Measurements from ENCODE around the gene FAM13A.
"Not testable (repeated sequence)": the region's sequence is repeated elsewhere in the genome, so short reads cannot be mapped to it uniquely, and the experiment has no call there.

FAM13A gene

DNA sequence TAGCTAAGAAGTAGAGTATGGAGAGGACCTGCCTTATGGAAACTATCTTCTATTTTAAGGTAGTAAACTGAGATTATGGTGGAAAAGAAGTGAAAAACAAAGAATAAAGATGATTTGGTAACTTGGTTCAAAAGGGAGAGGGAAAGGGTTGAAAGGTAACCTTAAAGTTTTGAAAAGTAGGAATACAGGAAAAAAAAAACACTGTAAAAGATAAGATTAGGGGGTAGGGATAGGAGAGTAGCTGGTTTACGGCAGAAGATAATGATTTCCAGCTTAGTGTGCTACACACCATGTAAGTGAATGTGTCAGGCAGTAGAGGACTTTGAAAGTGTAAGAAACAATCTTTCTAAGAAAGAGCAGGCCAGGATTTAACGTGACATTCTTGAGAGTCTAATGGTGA, 35.3 kb downstream of the FAM13A start:
- Histone ChIP-seq H3K27ac (ENCODE audit: insufficient read depth, low read length, poor library complexity, severe bottlenecking) (no peak overlapping the region), H3K27me3 (replicated peaks; ENCODE audit: control insufficient read depth, insufficient read depth, low read length, poor library complexity, severe bottlenecking) (no peaks in the 10 kb centered on the region), H3K4me3 (ENCODE audit: insufficient read depth, low read depth, low read length, poor library complexity, severe bottlenecking) (no peak overlapping the region), H3K36me3 (ENCODE audit: control insufficient read depth, insufficient read depth, low read length) (no peaks in the 10 kb centered on the region), H3K4me1 (ENCODE audit: control insufficient read depth, insufficient read depth, low read length, poor library complexity, severe bottlenecking) (no peaks in the 10 kb centered on the region), H3K9me3 (ENCODE audit: control insufficient read depth, low read length) (no peaks in the 10 kb centered on the region)
- no peak for DNase-seq

DNA sequence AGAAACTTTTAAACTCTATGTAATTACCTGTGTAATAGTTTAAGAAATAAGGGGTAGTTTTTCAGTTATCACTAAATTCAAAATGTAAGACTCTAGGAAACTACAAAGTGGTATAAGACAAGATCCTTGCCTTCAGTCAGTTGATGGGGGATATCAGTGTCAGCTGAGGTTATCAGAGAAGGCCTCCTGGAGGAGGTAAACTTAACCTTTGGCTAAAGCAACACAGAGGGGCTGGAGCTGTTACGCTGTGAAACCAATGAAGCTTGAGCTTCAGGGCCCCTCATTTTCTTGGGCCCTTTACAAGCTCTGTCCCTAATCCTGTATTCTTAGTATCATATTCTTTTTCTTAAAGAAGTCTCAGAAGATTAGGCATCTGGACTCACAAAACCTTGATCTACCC, 35.9 kb downstream of the FAM13A start:
- no peak for DNase-seq
- no peaks in the 10 kb centered on the region for H3K36me3 ChIP-seq (ENCODE audit: control insufficient read depth, insufficient read depth, low read length)
- H3K4me3 ChIP-seq (ENCODE audit: insufficient read depth, low read depth, low read length, poor library complexity, severe bottlenecking) = no peak overlapping the region
- H3K27ac ChIP-seq (ENCODE audit: insufficient read depth, low read length, poor library complexity, severe bottlenecking) = no peak overlapping the region
- no peaks in the 10 kb centered on the region for H3K4me1 ChIP-seq (ENCODE audit: control insufficient read depth, insufficient read depth, low read length, poor library complexity, severe bottlenecking)
- no peaks in the 10 kb centered on the region for H3K9me3 ChIP-seq (ENCODE audit: control insufficient read depth, low read length)
- no peaks in the 10 kb centered on the region for H3K27me3 ChIP-seq (replicated peaks; ENCODE audit: control insufficient read depth, insufficient read depth, low read length, poor library complexity, severe bottlenecking)

DNA sequence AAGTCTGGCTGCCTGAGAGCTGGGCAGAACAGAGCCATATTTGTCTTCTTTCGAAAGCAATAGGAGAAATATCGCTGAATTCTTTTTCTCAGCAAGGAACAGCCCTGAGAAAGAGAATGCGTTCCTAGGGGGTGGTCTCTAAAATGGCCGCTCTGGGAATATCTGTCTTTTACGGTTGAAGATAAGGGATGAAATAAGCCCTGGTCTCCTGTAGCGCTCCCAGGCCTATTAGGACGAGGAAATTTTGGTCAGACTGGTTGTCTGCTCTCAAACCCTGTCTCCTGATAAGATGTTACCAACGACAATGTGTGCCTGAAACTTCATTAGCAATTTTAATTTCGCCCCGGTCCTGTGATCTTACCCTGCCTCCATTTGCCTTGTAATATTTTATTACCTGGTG, 42.1 kb downstream of the FAM13A start:
- not testable (repeated sequence) for DNase-seq; H3K9me3 ChIP-seq (ENCODE audit: control insufficient read depth, low read length); H3K27ac ChIP-seq (ENCODE audit: insufficient read depth, low read length, poor library complexity, severe bottlenecking); H3K4me1 ChIP-seq (ENCODE audit: control insufficient read depth, insufficient read depth, low read length, poor library complexity, severe bottlenecking); H3K27me3 ChIP-seq (replicated peaks; ENCODE audit: control insufficient read depth, insufficient read depth, low read length, poor library complexity, severe bottlenecking); H3K36me3 ChIP-seq (ENCODE audit: control insufficient read depth, insufficient read depth, low read length); H3K4me3 ChIP-seq (ENCODE audit: insufficient read depth, low read depth, low read length, poor library complexity, severe bottlenecking)

GRCh38 chr4:89009761-89010369, 47.1 kb downstream of the FAM13A start:
- Histone ChIP-seq H3K36me3 (ENCODE audit: control insufficient read depth, insufficient read depth, low read length) (no peaks in the 10 kb centered on the region), H3K4me3 (ENCODE audit: insufficient read depth, low read depth, low read length, poor library complexity, severe bottlenecking) (no peak overlapping the region), H3K27ac (ENCODE audit: insufficient read depth, low read length, poor library complexity, severe bottlenecking) (no peak overlapping the region), H3K4me1 (ENCODE audit: control insufficient read depth, insufficient read depth, low read length, poor library complexity, severe bottlenecking) (no peaks in the 10 kb centered on the region), H3K27me3 (replicated peaks; ENCODE audit: control insufficient read depth, insufficient read depth, low read length, poor library complexity, severe bottlenecking) (no peaks in the 10 kb centered on the region), H3K9me3 (ENCODE audit: control insufficient read depth, low read length) (no peaks in the 10 kb centered on the region)
- no peak for DNase-seq

- no peak for DNase-seq
- H3K9me3 ChIP-seq (ENCODE audit: control insufficient read depth, low read length) = no peaks in the 10 kb centered on the region
- H3K27me3 ChIP-seq (replicated peaks; ENCODE audit: control insufficient read depth, insufficient read depth, low read length, poor library complexity, severe bottlenecking) = no peaks in the 10 kb centered on the region
- no peak overlapping the region for H3K4me3 ChIP-seq (ENCODE audit: insufficient read depth, low read depth, low read length, poor library complexity, severe bottlenecking)
- H3K27ac ChIP-seq (ENCODE audit: insufficient read depth, low read length, poor library complexity, severe bottlenecking) = no peak overlapping the region
- H3K36me3 ChIP-seq (ENCODE audit: control insufficient read depth, insufficient read depth, low read length) = no peaks in the 10 kb centered on the region
- H3K4me1 ChIP-seq (ENCODE audit: control insufficient read depth, insufficient read depth, low read length, poor library complexity, severe bottlenecking) = no peaks in the 10 kb centered on the region
Measured at GRCh38 chr4:89009115-89009514, 47.9 kb downstream of the FAM13A start.

- Histone ChIP-seq H3K9me3 (ENCODE audit: control insufficient read depth, low read length) (no peaks in the 10 kb centered on the region), H3K27me3 (replicated peaks; ENCODE audit: control insufficient read depth, insufficient read depth, low read length, poor library complexity, severe bottlenecking) (no peaks in the 10 kb centered on the region), H3K36me3 (ENCODE audit: control insufficient read depth, insufficient read depth, low read length) (no peaks in the 10 kb centered on the region), H3K27ac (ENCODE audit: insufficient read depth, low read length, poor library complexity, severe bottlenecking) (no peak overlapping the region), H3K4me1 (ENCODE audit: control insufficient read depth, insufficient read depth, low read length, poor library complexity, severe bottlenecking) (no peaks in the 10 kb centered on the region), H3K4me3 (ENCODE audit: insufficient read depth, low read depth, low read length, poor library complexity, severe bottlenecking) (no peak overlapping the region)
- DNase-seq = no peak
Measured at GRCh38 chr4:89008166-89008565, 48.8 kb downstream of the FAM13A start.

DNA sequence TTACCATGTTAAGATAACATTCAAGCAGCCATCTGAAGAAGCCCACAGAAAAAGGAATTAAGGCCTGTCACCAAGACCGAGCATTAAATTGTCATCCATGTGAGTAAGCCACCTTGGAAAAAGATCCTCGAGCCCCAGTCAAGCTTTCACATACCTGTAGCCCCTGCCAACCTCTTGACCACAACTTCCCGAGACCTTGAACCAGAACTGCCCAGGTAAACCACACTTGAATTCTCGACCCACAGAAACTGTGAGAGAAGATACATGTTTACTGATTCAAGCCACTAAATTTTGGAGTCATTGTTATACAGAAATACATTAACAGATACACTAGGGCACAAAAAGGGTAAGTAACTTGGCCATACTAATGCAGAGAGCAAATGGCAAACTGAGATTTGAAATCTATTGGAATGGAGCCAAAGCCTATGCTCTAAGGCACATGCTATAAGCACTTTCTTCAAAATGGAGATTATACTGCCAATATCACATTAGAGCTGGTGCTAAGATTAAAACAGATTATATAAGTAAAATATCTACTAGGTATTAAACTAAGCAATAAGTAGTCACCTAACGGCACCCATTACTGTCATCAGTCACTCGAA, 49.5 kb downstream of the FAM13A start:
- no peak overlapping the region for H3K4me3 ChIP-seq (ENCODE audit: insufficient read depth, low read depth, low read length, poor library complexity, severe bottlenecking)
- H3K9me3 ChIP-seq (ENCODE audit: control insufficient read depth, low read length) = no peaks in the 10 kb centered on the region
- H3K36me3 ChIP-seq (ENCODE audit: control insufficient read depth, insufficient read depth, low read length) = no peaks in the 10 kb centered on the region
- DNase-seq = no peak
- no peaks in the 10 kb centered on the region for H3K4me1 ChIP-seq (ENCODE audit: control insufficient read depth, insufficient read depth, low read length, poor library complexity, severe bottlenecking)
- H3K27ac ChIP-seq (ENCODE audit: insufficient read depth, low read length, poor library complexity, severe bottlenecking) = no peak overlapping the region
- H3K27me3 ChIP-seq (replicated peaks; ENCODE audit: control insufficient read depth, insufficient read depth, low read length, poor library complexity, severe bottlenecking) = no peaks in the 10 kb centered on the region

DNA sequence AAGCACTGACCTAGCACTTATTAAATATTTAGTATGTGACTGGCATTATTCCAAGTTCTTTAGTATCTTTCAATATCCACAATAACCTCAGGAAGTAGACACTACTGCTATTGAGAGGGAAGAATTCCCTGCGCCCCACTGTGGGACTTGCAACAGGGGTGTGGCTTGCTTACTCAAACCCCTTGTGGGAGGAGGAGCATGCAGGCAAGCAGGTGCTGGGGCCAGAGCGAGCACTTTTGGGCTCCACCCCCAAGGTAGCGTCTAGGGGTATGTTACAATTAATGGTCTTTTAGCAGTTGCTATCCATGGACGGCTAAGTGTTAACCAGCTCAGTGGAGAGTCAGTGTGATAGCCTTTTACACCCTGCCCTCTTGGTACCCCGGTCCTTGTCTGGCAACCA, 50.7 kb downstream of the FAM13A start:
- H3K9me3 ChIP-seq (ENCODE audit: control insufficient read depth, low read length) = no peaks in the 10 kb centered on the region
- H3K36me3 ChIP-seq (ENCODE audit: control insufficient read depth, insufficient read depth, low read length) = no peaks in the 10 kb centered on the region
- H3K4me1 ChIP-seq (ENCODE audit: control insufficient read depth, insufficient read depth, low read length, poor library complexity, severe bottlenecking) = no peaks in the 10 kb centered on the region
- no peak overlapping the region for H3K4me3 ChIP-seq (ENCODE audit: insufficient read depth, low read depth, low read length, poor library complexity, severe bottlenecking)
- no peaks in the 10 kb centered on the region for H3K27me3 ChIP-seq (replicated peaks; ENCODE audit: control insufficient read depth, insufficient read depth, low read length, poor library complexity, severe bottlenecking)
- H3K27ac ChIP-seq (ENCODE audit: insufficient read depth, low read length, poor library complexity, severe bottlenecking) = no peak overlapping the region
- DNase-seq = no peak

DNA sequence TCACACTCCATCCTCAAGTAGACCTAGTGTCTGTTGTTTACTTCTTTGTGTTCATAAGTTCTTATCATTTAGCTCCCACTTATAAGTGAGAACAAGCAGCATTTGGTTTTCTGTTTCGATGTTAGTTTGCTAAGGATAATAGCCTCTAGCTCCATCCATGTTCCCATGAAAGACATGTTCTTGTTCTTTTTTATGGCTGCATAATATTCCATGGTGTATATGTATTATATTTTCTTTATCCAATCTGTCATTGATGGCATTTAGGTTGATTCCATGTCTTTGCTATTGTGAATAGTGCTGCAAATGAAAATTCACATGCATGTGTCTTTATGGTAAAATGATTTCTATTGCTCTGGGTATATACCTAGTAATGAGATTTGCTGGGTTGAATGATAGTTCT, 51.9 kb downstream of the FAM13A start:
- not testable (repeated sequence) for H3K4me3 ChIP-seq (ENCODE audit: insufficient read depth, low read depth, low read length, poor library complexity, severe bottlenecking); H3K9me3 ChIP-seq (ENCODE audit: control insufficient read depth, low read length); H3K36me3 ChIP-seq (ENCODE audit: control insufficient read depth, insufficient read depth, low read length); H3K27me3 ChIP-seq (replicated peaks; ENCODE audit: control insufficient read depth, insufficient read depth, low read length, poor library complexity, severe bottlenecking); DNase-seq; H3K4me1 ChIP-seq (ENCODE audit: control insufficient read depth, insufficient read depth, low read length, poor library complexity, severe bottlenecking); H3K27ac ChIP-seq (ENCODE audit: insufficient read depth, low read length, poor library complexity, severe bottlenecking)

DNA sequence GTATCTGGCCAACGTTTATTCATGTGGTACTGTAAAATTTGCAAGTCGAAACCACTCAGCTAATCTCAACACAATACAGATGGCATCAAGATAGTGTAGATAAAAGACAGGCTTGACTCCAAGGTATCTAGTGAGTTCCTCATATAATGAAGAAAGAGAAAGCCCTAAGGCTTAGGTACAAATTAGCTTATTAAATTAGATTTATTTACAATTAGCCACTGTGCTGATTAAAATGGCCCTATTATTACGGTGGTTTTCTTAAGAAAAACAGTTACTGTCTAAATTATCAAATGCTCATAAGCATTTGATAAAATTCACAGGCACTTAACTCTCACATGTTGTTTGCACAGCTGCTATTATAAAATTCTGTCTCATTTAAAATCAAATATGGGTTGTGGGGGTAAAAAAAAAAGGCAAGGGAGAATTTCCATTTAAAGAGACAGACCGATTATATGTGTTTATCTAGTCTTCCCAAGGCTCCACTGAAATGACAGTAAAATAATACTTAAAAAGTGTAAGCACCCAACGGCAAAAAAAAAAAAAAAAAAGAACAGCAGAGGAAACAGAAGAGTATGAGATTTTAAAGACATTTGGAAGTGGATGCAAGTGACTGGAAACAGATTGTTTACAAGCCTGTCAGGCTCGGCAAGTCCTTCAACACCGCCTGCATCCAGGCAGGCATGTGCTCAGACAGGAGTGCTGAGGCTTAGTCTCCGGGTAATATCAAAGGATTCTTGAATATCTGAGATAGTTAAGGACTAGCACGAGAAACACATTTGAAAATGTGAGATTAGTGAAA, 55.1 kb downstream of the FAM13A start:
- Histone ChIP-seq H3K36me3 (ENCODE audit: control insufficient read depth, insufficient read depth, low read length) (no peaks in the 10 kb centered on the region), H3K27ac (ENCODE audit: insufficient read depth, low read length, poor library complexity, severe bottlenecking) (no peak overlapping the region), H3K4me3 (ENCODE audit: insufficient read depth, low read depth, low read length, poor library complexity, severe bottlenecking) (no peak overlapping the region), H3K4me1 (ENCODE audit: control insufficient read depth, insufficient read depth, low read length, poor library complexity, severe bottlenecking) (no peaks in the 10 kb centered on the region), H3K27me3 (replicated peaks; ENCODE audit: control insufficient read depth, insufficient read depth, low read length, poor library complexity, severe bottlenecking) (no peaks in the 10 kb centered on the region), H3K9me3 (ENCODE audit: control insufficient read depth, low read length) (no peaks in the 10 kb centered on the region)
- no peak for DNase-seq
